Measurements from ENCODE around the gene ST7L. TPM values are rescaled to one million over a fixed set of nuclear protein-coding genes. Genes with fewer than 3 reads are reported as not detected.

ST7L gene
- total and polyA plus RNA-seq, 10 of the 15 experiments (the other 5 are each of a cell fraction or from before 2014, with no cell fraction given) = 3.6 to 13.7 (median 8.9) TPM

DNA sequence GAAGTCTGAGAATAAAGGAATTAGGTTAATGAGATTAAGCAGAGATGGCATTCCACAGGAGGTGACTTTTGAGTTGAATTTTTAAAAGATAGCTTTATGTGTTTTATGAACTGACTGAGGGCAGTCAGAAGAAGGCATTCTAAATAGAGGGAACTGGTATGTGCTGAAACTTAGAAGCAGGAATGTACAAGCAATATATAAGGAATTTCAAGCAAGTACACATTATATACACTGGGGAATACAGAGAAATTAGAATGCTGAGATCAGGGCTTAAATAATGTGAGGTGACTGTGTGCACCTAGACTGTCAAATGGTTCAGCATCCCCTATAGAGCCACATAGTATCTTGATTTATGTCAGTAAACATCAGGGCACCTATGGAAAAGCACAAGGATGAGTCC is 90.9 kb downstream of the ST7L start:
- CTCF ChIA-PET = interaction anchor here (1.5 kb wide), 1 partner anchor 10 kb away, joined by 3 read pairs; no protein-coding TSS in a partner anchor
- Histone ChIP-seq H3K79me2 (ENCODE audit: control insufficient read depth, insufficient read depth, low read length) (no peaks in the 10 kb centered on the region), H3K27ac (ENCODE audit: control insufficient read depth, insufficient read depth) (no peak overlapping the region), H4K20me1 (ENCODE audit: control insufficient read depth, insufficient read depth) (no peaks in the 10 kb centered on the region), H3K4me1 (ENCODE audit: control insufficient read depth, insufficient read depth, low read length) (no peaks in the 10 kb centered on the region), H3K4me3 (no peak overlapping the region), H3K27me3 (replicated peaks in 1 of 2; ENCODE audit: control insufficient read depth in 2 of 2, insufficient read depth in 2 of 2, low read length in 1 of 2) (no peaks in the 10 kb centered on the region), H3K9me3 (replicated peaks; ENCODE audit: control insufficient read depth, insufficient read depth, low read length) (no peaks in the 10 kb centered on the region), H3K4me2 (ENCODE audit: control insufficient read depth, insufficient read depth) (no peak overlapping the region), H3K36me3 (ENCODE audit: control insufficient read depth in 2 of 2, insufficient read depth in 2 of 2, low read length in 1 of 2) (no peaks in the 10 kb centered on the region), H2AFZ (ENCODE audit: control insufficient read depth, low read depth, low read length) (no peak overlapping the region), H3K9ac (ENCODE audit: control insufficient read depth, insufficient read depth, low read length) (no peak overlapping the region)
- RAD21 ChIA-PET (ENCODE audit: unreplicated experiment) = no interaction called here
- intact Hi-C loops (cut with micrococcal nuclease; ENCODE audit: unreplicated experiment) = no loop called here
- BruUV-seq (replicated peaks) = no TSS peak
- POLR2A ChIA-PET = interaction anchor here (0.6 kb wide), 1 partner anchor 452 kb away, joined by 3 read pairs; no protein-coding TSS in a partner anchor
- no peak for FAIRE-seq
- no peak for DNase-seq (ENCODE audit: low read depth, low spot score)
- no peak for ATAC-seq
- SMC1A ChIA-PET (ENCODE audit: uncharacterized antibody, unreplicated experiment) = interaction anchor here (0.6 to 3.5 kb wide), 3 partner anchors 10 to 47 kb away, joined by 3 to 16 read pairs (median 5); no protein-coding TSS in a partner anchor
- in situ Hi-C loops (cut with MboI) = no loop called here
- TF ChIP-seq GABPA (IDR thresholded peaks at IDR 0.05; ENCODE audit: low read depth) (no peak), SREBF1 (IDR thresholded peaks at IDR 0.05; ENCODE audit: low read length) (no peak), MEF2B (IDR thresholded peaks at IDR 0.05; ENCODE audit: partially characterized antibody, poor library complexity, severe bottlenecking) (no peak), ZNF24 (IDR thresholded peaks at IDR 0.05) (no peak), SMC3 (IDR thresholded peaks at IDR 0.05; ENCODE audit: borderline replicate concordance, low read length) (no peak), ZZZ3 (IDR thresholded peaks at IDR 0.05; ENCODE audit: control insufficient read depth, insufficient read length, low read depth) (no peak), ZNF384 (IDR thresholded peaks at IDR 0.05; ENCODE audit: borderline replicate concordance, low read depth, low read length) (no peak), PML (IDR thresholded peaks at IDR 0.05; ENCODE audit: low read length) (no peak), CBX3 (IDR thresholded peaks at IDR 0.05; ENCODE audit: borderline replicate concordance, low read depth) (no peak), KDM1A (IDR thresholded peaks at IDR 0.05; ENCODE audit: borderline replicate concordance) (no peak), NFXL1 (IDR thresholded peaks at IDR 0.05; ENCODE audit: borderline replicate concordance) (no peak), ASH2L (IDR thresholded peaks at IDR 0.05; ENCODE audit: borderline replicate concordance, low read depth) (no peak), POLR2AphosphoS2 (IDR thresholded peaks at IDR 0.05; ENCODE audit: low read depth, low read length) (no peak), ZNF622 (IDR thresholded peaks at IDR 0.05) (no peak), SUPT20H (IDR thresholded peaks at IDR 0.05; ENCODE audit: borderline replicate concordance, control insufficient read depth, low read depth, low read length) (no peak), RBBP5 (conservative IDR thresholded peaks at IDR 0.05) (no peak), SIN3A (IDR thresholded peaks at IDR 0.05; ENCODE audit: low read depth, low read length) (no peak)
- TF ChIP-seq, protein P1, sequence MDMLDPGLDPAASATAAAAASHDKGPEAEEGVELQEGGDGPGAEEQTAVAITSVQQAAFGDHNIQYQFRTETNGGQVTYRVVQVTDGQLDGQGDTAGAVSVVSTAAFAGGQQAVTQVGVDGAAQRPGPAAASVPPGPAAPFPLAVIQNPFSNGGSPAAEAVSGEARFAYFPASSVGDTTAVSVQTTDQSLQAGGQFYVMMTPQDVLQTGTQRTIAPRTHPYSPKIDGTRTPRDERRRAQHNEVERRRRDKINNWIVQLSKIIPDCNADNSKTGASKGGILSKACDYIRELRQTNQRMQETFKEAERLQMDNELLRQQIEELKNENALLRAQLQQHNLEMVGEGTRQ (IDR thresholded peaks at IDR 0.05; ENCODE audit: borderline replicate concordance, low read depth, low read length) = no peak
- TF ChIP-seq, protein P2, sequence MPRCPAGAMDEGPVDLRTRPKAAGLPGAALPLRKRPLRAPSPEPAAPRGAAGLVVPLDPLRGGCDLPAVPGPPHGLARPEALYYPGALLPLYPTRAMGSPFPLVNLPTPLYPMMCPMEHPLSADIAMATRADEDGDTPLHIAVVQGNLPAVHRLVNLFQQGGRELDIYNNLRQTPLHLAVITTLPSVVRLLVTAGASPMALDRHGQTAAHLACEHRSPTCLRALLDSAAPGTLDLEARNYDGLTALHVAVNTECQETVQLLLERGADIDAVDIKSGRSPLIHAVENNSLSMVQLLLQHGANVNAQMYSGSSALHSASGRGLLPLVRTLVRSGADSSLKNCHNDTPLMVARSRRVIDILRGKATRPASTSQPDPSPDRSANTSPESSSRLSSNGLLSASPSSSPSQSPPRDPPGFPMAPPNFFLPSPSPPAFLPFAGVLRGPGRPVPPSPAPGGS (IDR thresholded peaks at IDR 0.05; ENCODE audit: borderline replicate concordance, insufficient read depth, low read depth, low read length, poor library complexity, severe bottlenecking) = no peak
- TF ChIP-seq, protein P3, sequence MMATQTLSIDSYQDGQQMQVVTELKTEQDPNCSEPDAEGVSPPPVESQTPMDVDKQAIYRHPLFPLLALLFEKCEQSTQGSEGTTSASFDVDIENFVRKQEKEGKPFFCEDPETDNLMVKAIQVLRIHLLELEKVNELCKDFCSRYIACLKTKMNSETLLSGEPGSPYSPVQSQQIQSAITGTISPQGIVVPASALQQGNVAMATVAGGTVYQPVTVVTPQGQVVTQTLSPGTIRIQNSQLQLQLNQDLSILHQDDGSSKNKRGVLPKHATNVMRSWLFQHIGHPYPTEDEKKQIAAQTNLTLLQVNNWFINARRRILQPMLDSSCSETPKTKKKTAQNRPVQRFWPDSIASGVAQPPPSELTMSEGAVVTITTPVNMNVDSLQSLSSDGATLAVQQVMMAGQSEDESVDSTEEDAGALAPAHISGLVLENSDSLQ (IDR thresholded peaks at IDR 0.05) = no peak

All from GM12878 (cell line).